NCI-H2227 treated with DMSO at 0.1 percent for 48 hours (cell line): ENCODE measurements around the gene GSC2.
"Not testable (repeated sequence)": the region's sequence is repeated elsewhere in the genome, so short reads cannot be mapped to it uniquely, and the experiment has no call there.

Experiments used
- DNase-seq: peaks from one replicate; lab custom pipeline; 2025; lab: John Stamatoyannopoulos, UW

GSC2 gene

GRCh38 chr22:19178065-19178656 lies 28.1 kb upstream of the GSC2 start:
- DNase-seq: no peak

- no peak for DNase-seq
Measured at GRCh38 chr22:19177164-19178064, 27.3 kb upstream of the GSC2 start.

GRCh38 chr22:19176732-19177131 lies 26.6 kb upstream of the GSC2 start:
- no peak for DNase-seq

- no peak for DNase-seq
Measured at GRCh38 chr22:19176175-19176643, 26.1 kb upstream of the GSC2 start.

GRCh38 chr22:19175602-19176174 lies 25.6 kb upstream of the GSC2 start:
- no peak for DNase-seq

- DNase-seq: no peak
Measured at GRCh38 chr22:19175026-19175601, 25.0 kb upstream of the GSC2 start.

GRCh38 chr22:19174106-19175025 lies 24.3 kb upstream of the GSC2 start:
- DNase-seq: no peak

- DNase-seq: no peak
Measured at GRCh38 chr22:19173047-19174035, 23.2 kb upstream of the GSC2 start.

GRCh38 chr22:19172213-19173046 lies 22.3 kb upstream of the GSC2 start:
- no peak for DNase-seq

- no peak for DNase-seq
Measured at GRCh38 chr22:19169947-19170318, 19.8 kb upstream of the GSC2 start.

- no peak for DNase-seq
Measured at GRCh38 chr22:19169002-19169946, 19.2 kb upstream of the GSC2 start.

GRCh38 chr22:19168088-19168890 lies 18.2 kb upstream of the GSC2 start:
- no peak for DNase-seq

- DNase-seq: no peak
Measured at GRCh38 chr22:19167106-19167869, 17.2 kb upstream of the GSC2 start.

- no peak for DNase-seq
Measured at GRCh38 chr22:19166421-19166820, 16.3 kb upstream of the GSC2 start.

- no peak for DNase-seq
Measured at GRCh38 chr22:19164425-19164824, 14.3 kb upstream of the GSC2 start.

- not testable (repeated sequence) for DNase-seq
Measured at GRCh38 chr22:19158649-19159048, 8.6 kb upstream of the GSC2 start.

- not testable (repeated sequence) for DNase-seq
Measured at GRCh38 chr22:19156109-19156508, 6.0 kb upstream of the GSC2 start.
